Astrocyte (in vitro differentiated cells and primary cell): ENCODE measurements around the gene GRAMD1B. TPM values are rescaled to one million over a fixed set of nuclear protein-coding genes. Genes with fewer than 3 reads are reported as not detected.
A peak's percentile ranks its signal among the peaks of the same experiment; 100 is the strongest.

ENCODE experiments used
- DNase-seq: peaks from one replicate; pipeline ENCODE4 v3.0.0-alpha.2; 2010; ENCODE audit warnings: low read depth
- FAIRE-seq: peaks from 2 replicates; lab custom pipeline; 2011; peaks lifted over from hg19 to GRCh38; lab: Jason Lieb, UNC
- H2AFZ ChIP-seq: 2 replicates; pipeline ENCODE4 v1.6.0; 2012; ENCODE audit warnings: low read depth, low read length, inconsistent platforms
- H3K27ac ChIP-seq: 2 replicates; pipeline ENCODE4 v1.5.1; 2011; ENCODE audit warnings: low read depth, low read length, inconsistent platforms
- H3K27me3 ChIP-seq: 2 replicates; pipeline ENCODE4 v1.6.0; 2011; ENCODE audit warnings: low read length, inconsistent platforms; ENCODE audit not compliant: insufficient read depth
- H3K36me3 ChIP-seq: 2 replicates; pipeline ENCODE4 v1.5.1; 2011; ENCODE audit warnings: low read length, inconsistent platforms; ENCODE audit not compliant: insufficient read depth
- H3K4me1 ChIP-seq: 2 replicates; pipeline ENCODE4 v1.5.1; 2011; ENCODE audit warnings: low read length, inconsistent platforms; ENCODE audit not compliant: insufficient read depth
- H3K4me2 ChIP-seq: 2 replicates; pipeline ENCODE4 v1.6.0; 2012; ENCODE audit warnings: low read length, inconsistent platforms
- H3K4me3 ChIP-seq: 2 replicates; pipeline ENCODE4 v1.5.1; 2011; ENCODE audit warnings: low read depth, mild to moderate bottlenecking, low read length, inconsistent platforms; ENCODE audit not compliant: insufficient read depth
- H3K79me2 ChIP-seq: 2 replicates; pipeline ENCODE4 v1.6.0; 2012; ENCODE audit warnings: mild to moderate bottlenecking, low read length, inconsistent platforms; ENCODE audit not compliant: insufficient read depth
- H3K9ac ChIP-seq: 2 replicates; pipeline ENCODE4 v1.6.0; 2012; ENCODE audit warnings: mild to moderate bottlenecking, low read length, inconsistent platforms
- H3K9me3 ChIP-seq: 2 replicates; pipeline ENCODE4 v1.5.1; 2012; ENCODE audit warnings: low read depth, mild to moderate bottlenecking, low read length, inconsistent platforms; ENCODE audit not compliant: insufficient read depth
- H4K20me1 ChIP-seq: 2 replicates; pipeline ENCODE4 v1.6.0; 2012; ENCODE audit warnings: low read length, inconsistent platforms; ENCODE audit not compliant: insufficient read depth
- H3K27ac Mint-ChIP-seq: one replicate; pipeline ENCODE4 v1.8.0; 2021; ENCODE audit warnings: mild to moderate bottlenecking, mixed read lengths; ENCODE audit not compliant: unreplicated experiment
- H3K27me3 Mint-ChIP-seq: one replicate; pipeline ENCODE4 v1.8.0; 2021; ENCODE audit warnings: low read depth, mixed read lengths; ENCODE audit not compliant: unreplicated experiment
- H3K36me3 Mint-ChIP-seq: one replicate; pipeline ENCODE4 v1.8.0; 2021; ENCODE audit warnings: low read depth, mixed read lengths; ENCODE audit not compliant: unreplicated experiment
- H3K4me1 Mint-ChIP-seq: one replicate; pipeline ENCODE4 v1.8.0; 2021; ENCODE audit warnings: low read depth, mixed read lengths; ENCODE audit not compliant: unreplicated experiment
- H3K4me3 Mint-ChIP-seq: one replicate; pipeline ENCODE4 v1.8.0; 2021; ENCODE audit warnings: mild to moderate bottlenecking, moderate library complexity, mixed read lengths; ENCODE audit not compliant: unreplicated experiment
- H3K9me3 Mint-ChIP-seq: one replicate; pipeline ENCODE4 v1.8.0; 2021; ENCODE audit warnings: mild to moderate bottlenecking, mixed read lengths; ENCODE audit not compliant: unreplicated experiment
- EZH2 ChIP-seq: IDR thresholded peaks from 2 replicates; pipeline ENCODE4 v1.6.1; 2012; ENCODE audit warnings: mild to moderate bottlenecking, low read length, inconsistent platforms; ENCODE audit not compliant: insufficient read depth
- total RNA-seq: library from RNA; stranded (reverse); gene quantifications from 2 replicates; pipeline ENCODE4 v1.2.1, GENCODE V29; 2021
- TF ChIP-seq, protein P1 (sequence below): IDR thresholded peaks from 2 replicates; pipeline ENCODE4 v1.5.1; 2011; ENCODE audit warnings: low read depth, mild to moderate bottlenecking, inconsistent platforms, low read length, moderate library complexity; ENCODE audit not compliant: insufficient read depth

The GRAMD1B gene
- total RNA-seq, 1 donor from 2014 or later: 6.5 TPM

- FAIRE-seq (no peak), DNase-seq (no peak)
- no peaks in the 10 kb centered on the region for H4K20me1 ChIP-seq
- no peak for TF ChIP-seq EZH2
- TF ChIP-seq, protein P1, sequence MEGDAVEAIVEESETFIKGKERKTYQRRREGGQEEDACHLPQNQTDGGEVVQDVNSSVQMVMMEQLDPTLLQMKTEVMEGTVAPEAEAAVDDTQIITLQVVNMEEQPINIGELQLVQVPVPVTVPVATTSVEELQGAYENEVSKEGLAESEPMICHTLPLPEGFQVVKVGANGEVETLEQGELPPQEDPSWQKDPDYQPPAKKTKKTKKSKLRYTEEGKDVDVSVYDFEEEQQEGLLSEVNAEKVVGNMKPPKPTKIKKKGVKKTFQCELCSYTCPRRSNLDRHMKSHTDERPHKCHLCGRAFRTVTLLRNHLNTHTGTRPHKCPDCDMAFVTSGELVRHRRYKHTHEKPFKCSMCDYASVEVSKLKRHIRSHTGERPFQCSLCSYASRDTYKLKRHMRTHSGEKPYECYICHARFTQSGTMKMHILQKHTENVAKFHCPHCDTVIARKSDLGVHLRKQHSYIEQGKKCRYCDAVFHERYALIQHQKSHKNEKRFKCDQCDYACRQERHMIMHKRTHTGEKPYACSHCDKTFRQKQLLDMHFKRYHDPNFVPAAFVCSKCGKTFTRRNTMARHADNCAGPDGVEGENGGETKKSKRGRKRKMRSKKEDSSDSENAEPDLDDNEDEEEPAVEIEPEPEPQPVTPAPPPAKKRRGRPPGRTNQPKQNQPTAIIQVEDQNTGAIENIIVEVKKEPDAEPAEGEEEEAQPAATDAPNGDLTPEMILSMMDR: no peak
- no peaks in the 10 kb centered on the region for H3K9me3 ChIP-seq
- Mint-ChIP-seq H3K36me3 (no peaks in the 10 kb centered on the region), H3K4me3 (no peak overlapping the region), H3K4me1 (no peaks in the 10 kb centered on the region), H3K27ac (no peak overlapping the region), H3K27me3 (peaks cover 5% of the 10 kb centered on the region), H3K9me3 (no peaks in the 10 kb centered on the region)
- no peak overlapping the region for H2AFZ ChIP-seq
- peaks cover 12% of the 10 kb centered on the region for H3K27me3 ChIP-seq
- no peak overlapping the region for H3K27ac ChIP-seq
- no peak overlapping the region for H3K4me2 ChIP-seq
- no peak overlapping the region for H3K9ac ChIP-seq
- H3K4me1 ChIP-seq: no peaks in the 10 kb centered on the region
- H3K36me3 ChIP-seq: no peaks in the 10 kb centered on the region
- no peak overlapping the region for H3K4me3 ChIP-seq
- no peaks in the 10 kb centered on the region for H3K79me2 ChIP-seq
These were observed 38.3 kb upstream of the GRAMD1B start for GRCh38 chr11:123391646-123392348.

DNA sequence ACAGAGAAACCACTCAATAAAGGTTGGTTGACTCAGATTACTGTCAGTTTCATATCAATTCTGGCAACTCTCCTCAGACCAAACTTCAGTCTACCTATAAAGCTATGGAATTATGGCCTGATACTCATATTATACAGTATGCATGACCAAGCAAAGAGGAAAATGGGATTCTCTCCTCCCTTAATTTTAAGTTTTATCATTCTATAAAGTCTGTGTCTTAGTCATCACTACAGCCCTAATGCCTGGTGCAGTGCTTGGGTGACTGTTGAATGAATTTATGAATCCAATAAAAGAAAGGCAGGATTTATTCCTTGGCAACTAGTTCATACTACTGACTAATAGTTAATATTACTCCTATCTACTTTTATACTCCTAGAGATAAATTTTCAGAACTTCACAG is 37.6 kb upstream of the GRAMD1B start:
- no peak overlapping the region for H2AFZ ChIP-seq
- H3K4me3 ChIP-seq: no peak overlapping the region
- H3K9me3 ChIP-seq: no peaks in the 10 kb centered on the region
- no peak overlapping the region for H3K9ac ChIP-seq
- DNase-seq (no peak), FAIRE-seq (no peak)
- H3K27ac Mint-ChIP-seq: no peak overlapping the region
- H3K4me3 Mint-ChIP-seq: no peak overlapping the region
- H4K20me1 ChIP-seq: no peaks in the 10 kb centered on the region
- H3K4me1 ChIP-seq: no peaks in the 10 kb centered on the region
- H3K9me3 Mint-ChIP-seq: no peaks in the 10 kb centered on the region
- no peaks in the 10 kb centered on the region for H3K79me2 ChIP-seq
- H3K4me1 Mint-ChIP-seq: no peaks in the 10 kb centered on the region
- peaks cover 5% of the 10 kb centered on the region for H3K27me3 Mint-ChIP-seq
- peaks cover 12% of the 10 kb centered on the region for H3K27me3 ChIP-seq
- TF ChIP-seq, protein P1: no peak
- TF ChIP-seq EZH2: no peak
- H3K27ac ChIP-seq: no peak overlapping the region
- no peaks in the 10 kb centered on the region for H3K36me3 ChIP-seq
- H3K36me3 Mint-ChIP-seq: no peaks in the 10 kb centered on the region
- H3K4me2 ChIP-seq: no peak overlapping the region

DNA sequence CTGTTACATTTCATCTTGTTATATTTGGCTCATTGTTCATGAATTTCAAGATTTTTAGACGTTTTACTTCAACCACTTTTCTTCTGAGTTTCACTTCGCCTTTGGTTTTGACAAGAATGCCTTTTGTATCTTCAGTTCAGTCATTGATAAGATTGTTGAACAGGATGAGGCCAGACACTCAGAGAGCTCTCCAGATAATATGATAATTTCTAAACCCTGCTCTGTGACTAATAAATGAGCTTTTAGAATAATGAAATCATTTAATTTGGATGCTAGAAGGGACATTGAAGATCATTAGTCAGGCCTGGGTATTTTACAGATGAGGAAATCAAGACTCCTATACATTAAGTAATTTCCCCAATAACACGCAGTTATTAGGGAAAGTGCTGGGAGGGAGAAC is 37.2 kb upstream of the GRAMD1B start:
- Mint-ChIP-seq H3K27me3 (peaks cover 5% of the 10 kb centered on the region), H3K4me1 (no peaks in the 10 kb centered on the region), H3K27ac (no peak overlapping the region), H3K36me3 (no peaks in the 10 kb centered on the region), H3K9me3 (no peaks in the 10 kb centered on the region), H3K4me3 (no peak overlapping the region)
- H3K9ac ChIP-seq: no peak overlapping the region
- H4K20me1 ChIP-seq: no peaks in the 10 kb centered on the region
- H3K4me3 ChIP-seq: no peak overlapping the region
- no peak overlapping the region for H3K27ac ChIP-seq
- H3K36me3 ChIP-seq: no peaks in the 10 kb centered on the region
- no peaks in the 10 kb centered on the region for H3K79me2 ChIP-seq
- H2AFZ ChIP-seq: no peak overlapping the region
- no peak overlapping the region for H3K4me2 ChIP-seq
- TF ChIP-seq EZH2: no peak
- TF ChIP-seq, protein P1: no peak
- DNase-seq: no peak
- no peaks in the 10 kb centered on the region for H3K9me3 ChIP-seq
- no peaks in the 10 kb centered on the region for H3K4me1 ChIP-seq
- H3K27me3 ChIP-seq: peaks cover 12% of the 10 kb centered on the region
- peak; percentile 5 for FAIRE-seq
